Tongue (tissue), 2 donors: ENCODE results near the gene SHLD3. TPM values are rescaled to one million over a fixed set of nuclear protein-coding genes. Genes with fewer than 3 reads are reported as not detected.
"Not testable (repeated sequence)": the region's sequence is repeated elsewhere in the genome, so short reads cannot be mapped to it uniquely, and the experiment has no call there.

Experiments
- DNase-seq: peaks from one replicate; pipeline ENCODE4 v3.0.0-alpha.2; 2015
- total RNA-seq: library from RNA; depleted of rRNA; stranded (reverse); fragments of >200 nt; gene quantifications from one replicate; pipeline ENCODE4 v1.2.3, GENCODE V29; 2014

Gene SHLD3
- 5.7 TPM for total RNA-seq

DNA sequence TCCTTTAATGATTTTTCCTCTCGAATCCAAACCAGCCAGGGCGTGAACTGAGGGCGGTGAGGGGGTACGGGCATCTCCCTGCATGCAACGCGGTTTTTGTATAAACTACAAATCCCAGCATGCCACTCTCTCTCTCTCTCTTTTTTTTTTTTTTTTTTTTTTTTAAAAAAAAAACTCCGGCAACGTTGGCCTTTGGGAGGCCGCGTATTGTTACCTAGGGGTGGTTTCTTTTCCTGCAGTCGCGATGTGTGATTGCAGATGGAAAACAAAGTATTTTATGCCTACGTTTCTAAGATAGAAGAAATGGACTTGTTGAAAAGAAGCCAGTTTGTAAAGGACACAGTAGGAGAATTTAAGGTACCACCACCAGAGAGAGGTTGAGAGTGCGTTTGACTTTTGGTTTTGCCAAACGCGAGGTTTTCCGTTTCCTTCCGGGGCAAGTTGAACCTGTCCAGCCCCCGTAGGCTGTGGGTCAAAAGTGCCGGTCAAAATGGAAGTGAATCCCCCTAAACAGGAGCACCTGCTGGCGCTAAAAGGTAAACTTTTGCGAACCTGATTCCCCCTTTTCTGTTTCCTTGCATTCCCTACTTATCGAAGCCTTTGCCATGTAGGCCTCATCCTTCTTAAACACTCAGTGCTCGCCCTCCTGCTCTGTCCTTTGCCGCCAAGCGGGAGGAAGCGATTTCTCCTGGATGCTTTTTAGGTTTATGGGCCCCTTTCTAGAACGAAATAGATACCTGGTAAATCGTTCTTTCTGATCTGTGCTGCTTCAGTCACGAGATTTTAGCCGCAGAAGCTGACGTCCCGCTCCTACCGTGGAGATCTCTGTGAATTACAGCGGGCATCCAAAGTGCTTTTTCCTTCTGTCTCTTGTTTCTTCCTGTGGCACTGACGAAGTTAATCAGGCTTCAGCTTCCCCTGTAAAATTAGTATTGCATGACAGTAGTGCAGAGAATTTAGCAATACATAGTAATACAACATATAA, at the start of gene SHLD3, which contains the start of gene TRAPPC13:
TSS of gene SHLD3 (plus strand) at position 457 of the 985 bp plus-strand sequence. CDS start 4,561 bp downstream, outside the sequence.
TSS of gene TRAPPC13 (plus strand) at position 457 of the 985 bp plus-strand sequence. CDS start at position 491, 34 bp downstream.
- DNase-seq, result peak; percentile 96

GRCh38 chr5:65577141-65577540, 47.7 kb upstream of the SHLD3 start:
- no peak for DNase-seq

DNA sequence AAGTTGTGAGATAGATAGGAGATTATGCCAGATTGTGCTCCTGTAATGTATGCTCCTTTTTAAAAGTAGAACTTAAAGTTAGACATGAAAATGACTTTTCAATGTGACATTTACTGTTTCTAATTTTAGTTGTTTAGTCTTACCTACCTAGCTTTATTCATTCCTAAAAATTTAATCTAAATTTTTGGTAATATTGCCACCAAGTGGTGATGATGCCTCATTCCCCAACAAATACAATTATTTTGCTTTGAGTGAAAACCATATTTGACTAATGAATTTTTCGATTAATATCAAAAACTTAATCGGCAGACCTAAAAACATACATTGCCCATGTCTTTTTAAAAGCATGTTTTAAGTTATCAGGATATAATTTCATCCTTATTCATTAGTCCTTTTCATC, 36.1 kb upstream of the SHLD3 start:
- no peak for DNase-seq

GRCh38 chr5:65601761-65602160, 23.1 kb upstream of the SHLD3 start:
- not testable (repeated sequence) for DNase-seq

GRCh38 chr5:65611524-65611923, 13.3 kb upstream of the SHLD3 start:
- no peak for DNase-seq

DNA sequence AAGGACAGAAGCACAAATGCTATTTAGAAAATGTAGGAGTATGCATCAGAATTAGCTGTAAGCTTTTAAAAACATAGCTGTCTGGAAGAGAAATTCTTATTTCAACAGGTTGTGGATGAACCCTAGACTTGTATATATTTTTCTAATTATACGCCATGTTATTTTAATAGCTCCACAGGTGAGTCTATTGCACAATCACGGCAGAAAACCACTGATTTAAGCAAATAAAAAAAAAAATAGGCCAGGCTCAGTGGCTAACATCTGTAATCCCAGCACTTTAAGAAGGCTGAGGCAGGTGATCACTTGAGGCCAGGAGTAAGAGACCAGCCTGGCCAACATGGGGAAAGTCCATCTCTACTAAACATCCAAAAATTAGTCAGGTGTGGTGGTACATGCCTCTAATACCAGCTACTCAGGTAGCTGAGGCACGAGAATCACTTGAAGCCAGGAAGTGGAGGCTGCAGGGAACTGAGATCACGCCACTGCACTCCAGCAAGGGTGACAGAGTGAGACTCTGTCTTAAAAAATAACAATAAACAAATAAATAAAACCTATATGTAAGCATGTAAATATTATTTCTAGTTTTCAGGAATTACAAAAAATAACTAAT, 12.4 kb upstream of the SHLD3 start:
- no peak for DNase-seq

DNA sequence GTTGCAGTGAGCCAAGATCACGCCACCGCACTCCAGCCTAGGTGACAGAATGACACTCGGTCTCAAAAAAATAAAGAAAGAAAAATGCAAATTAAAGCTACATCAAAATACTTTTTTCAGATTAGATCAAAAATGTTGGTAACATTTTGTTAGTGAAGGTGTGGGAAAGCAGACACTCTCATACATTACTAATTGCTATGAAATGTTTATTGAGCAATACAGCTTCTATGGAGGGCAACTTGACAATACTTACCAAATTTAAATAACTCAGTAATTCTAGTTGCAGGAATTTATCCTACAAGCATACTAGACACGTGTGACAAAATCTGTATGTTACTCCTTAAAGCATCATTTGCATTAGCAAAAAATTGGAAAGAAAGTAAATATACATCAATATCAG, 4.8 kb upstream of the SHLD3 start:
- no peak for DNase-seq

DNA sequence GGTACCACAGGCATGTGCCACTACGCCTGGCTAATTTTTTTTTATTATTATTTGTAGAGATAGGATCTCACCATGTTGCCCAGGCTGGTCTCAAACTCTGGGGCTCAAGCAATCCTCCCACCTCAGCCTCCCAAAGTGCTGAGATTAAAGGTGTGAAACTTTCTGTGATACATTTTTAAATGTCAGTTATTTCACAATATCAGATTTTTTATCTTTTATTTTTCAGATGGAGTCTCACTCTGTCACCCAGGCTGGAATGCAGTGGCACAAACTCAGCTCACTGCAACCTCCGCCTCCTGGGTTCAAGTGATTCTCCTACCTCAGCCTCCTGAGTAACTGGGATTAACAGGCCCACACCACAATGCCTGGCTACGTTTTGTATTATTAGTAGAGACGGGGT, 2.9 kb upstream of the SHLD3 start:
- DNase-seq, result not testable (repeated sequence)

DNA sequence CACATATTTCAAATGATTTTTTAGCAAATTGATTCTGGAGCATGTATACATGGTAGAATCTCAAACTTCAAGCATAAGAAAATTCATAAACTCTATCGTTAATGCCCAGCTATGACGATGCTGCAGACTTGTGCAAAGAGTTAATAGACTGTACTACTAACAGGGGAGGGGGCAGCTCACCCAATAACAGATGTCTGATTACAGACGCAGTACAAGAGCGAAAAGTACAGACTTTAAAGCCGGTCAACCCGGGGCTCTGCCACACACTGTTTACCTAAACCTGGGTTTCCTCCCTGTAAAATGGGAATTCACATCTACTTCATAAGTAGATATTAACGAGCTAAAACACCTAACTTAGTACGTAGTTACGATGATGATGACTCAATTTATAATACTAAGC, 1.3 kb upstream of the SHLD3 start:
- DNase-seq, result peak; percentile 2

- DNase-seq, result peak; percentile 98
Observed at GRCh38 chr5:65624025-65624570, 729 bp upstream of the SHLD3 start, which contains the start of gene TRIM23. TSS of gene TRIM23 (minus strand) at chr5:65624333. CDS start at chr5:65624274, 59 bp downstream.

DNA sequence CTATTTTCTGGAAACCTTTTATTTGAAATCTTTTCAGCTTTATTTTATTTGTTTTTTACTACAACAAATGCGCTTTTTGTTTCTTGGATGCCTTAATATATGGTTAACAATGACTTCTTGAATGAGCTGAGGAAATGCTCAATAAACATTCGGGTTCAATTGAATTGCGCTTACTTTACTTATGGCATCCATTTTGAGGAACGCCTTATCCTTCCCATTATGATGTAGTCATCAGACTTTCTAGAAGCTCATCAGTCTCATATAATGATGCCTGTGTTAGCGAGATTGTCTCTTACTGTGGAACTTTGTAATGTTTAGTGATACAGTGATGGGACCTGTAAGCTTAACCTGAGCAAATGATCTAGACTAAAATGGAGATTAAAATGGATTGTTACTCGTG, 916 bp downstream of the SHLD3 start:
- peak; percentile 10 for DNase-seq

- no peak for DNase-seq
Observed at GRCh38 chr5:65630981-65631380, 6.2 kb downstream of the SHLD3 start.

GRCh38 chr5:65640240-65640639, 15.4 kb downstream of the SHLD3 start:
- DNase-seq, result no peak

GRCh38 chr5:65646938-65647337, 22.1 kb downstream of the SHLD3 start:
- no peak for DNase-seq

GRCh38 chr5:65647941-65648340, 23.1 kb downstream of the SHLD3 start:
- DNase-seq, result no peak

DNA sequence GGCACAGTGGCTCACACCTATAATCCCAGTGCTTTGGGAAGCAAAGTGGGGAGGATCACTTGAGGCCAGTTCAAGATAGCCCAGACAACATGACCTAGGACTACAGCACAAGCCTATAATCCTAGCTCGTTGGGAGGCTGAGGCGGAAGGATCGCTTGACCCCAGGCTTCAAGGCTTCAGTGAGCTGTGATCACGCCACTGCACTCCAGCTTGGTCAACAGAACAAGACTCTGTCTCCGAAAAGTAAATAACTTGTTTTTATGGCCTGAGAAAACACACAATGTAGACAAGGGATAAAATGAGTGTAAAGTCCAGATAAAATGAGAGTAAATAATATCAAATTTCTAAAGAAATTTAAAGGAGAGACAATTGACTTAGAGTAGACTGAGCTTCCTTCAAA, 26.3 kb downstream of the SHLD3 start:
- DNase-seq, result no peak

- DNase-seq, result no peak
Observed at GRCh38 chr5:65654713-65655112, 29.9 kb downstream of the SHLD3 start.

- peak; percentile 12 for DNase-seq
Observed at GRCh38 chr5:65663804-65664521, 39.1 kb downstream of the SHLD3 start.

- no peak for DNase-seq
Observed at GRCh38 chr5:65668696-65669095, 43.9 kb downstream of the SHLD3 start.

DNA sequence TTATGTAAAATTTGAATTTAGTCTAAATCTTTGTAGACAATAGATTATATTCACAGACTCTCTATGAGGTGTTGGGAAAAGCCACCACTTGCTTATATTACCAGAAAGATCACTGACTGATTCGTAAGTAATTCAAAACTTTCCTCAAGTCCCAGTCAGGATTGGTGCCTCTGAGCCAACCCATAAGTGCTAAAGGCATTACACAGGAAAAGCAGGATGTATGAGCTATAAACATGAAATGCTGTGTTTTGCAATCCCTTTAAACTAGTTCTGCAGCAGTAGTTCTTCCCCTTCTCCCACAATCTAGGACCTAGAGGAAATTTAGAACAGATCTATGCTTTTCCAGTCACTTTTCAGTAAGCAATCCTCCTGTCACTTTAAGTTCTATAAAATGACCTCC, 48.0 kb downstream of the SHLD3 start:
- no peak for DNase-seq

- no peak for DNase-seq
Observed at GRCh38 chr5:65674749-65675148, 49.9 kb downstream of the SHLD3 start.

DNA sequence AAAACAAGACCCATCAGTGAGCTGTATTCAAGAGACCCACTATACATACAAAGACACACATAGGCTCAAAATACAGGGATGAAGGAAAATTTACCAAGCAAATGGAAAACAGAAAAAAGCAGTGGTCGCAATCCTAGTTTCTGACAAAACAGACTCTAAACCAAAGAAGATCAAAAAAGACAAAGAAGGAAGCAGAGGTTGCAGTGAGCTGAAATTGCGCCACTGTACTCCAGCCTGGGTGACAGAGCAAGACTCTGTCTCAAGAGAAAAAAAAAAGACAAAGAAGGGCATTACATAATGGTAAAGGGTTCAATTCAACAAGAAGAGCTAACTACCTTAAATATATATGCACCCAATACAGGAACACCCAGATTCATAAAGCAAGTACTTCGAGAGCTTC, 51.2 kb downstream of the SHLD3 start:
- DNase-seq, result not testable (repeated sequence)
